Activated naive CD4-positive, alpha-beta T cell treated with anti-CD3 and anti-CD28 coated beads for 36 hours (primary cell): Measurements from ENCODE around the gene ABCB11. TPM values are rescaled to one million over a fixed set of nuclear protein-coding genes. Genes with fewer than 3 reads are reported as not detected.
A peak's percentile ranks its signal among the peaks of the same experiment; 100 is the strongest.

ENCODE experiments used
- CTCF ChIA-PET: fragments of 350-600 bp; sonication (Branson Sonifier 250); formaldehyde crosslinking; loops from one replicate; lab custom pipeline; 2021; ENCODE audit warnings: antibody characterized with exemption; lab: Charles Lee
- DNase-seq: peaks from one replicate; pipeline ENCODE4 v3.0.0-alpha.2; 2020
- H3K27ac Mint-ChIP-seq: one replicate; pipeline ENCODE4 v1.8.0; 2021; ENCODE audit warnings: mild to moderate bottlenecking, mixed read lengths
- H3K27me3 Mint-ChIP-seq: one replicate; pipeline ENCODE4 v1.8.0; 2021; ENCODE audit warnings: low read depth, mixed read lengths
- H3K36me3 Mint-ChIP-seq: one replicate; pipeline ENCODE4 v1.8.0; 2021; ENCODE audit warnings: low read depth, mixed read lengths
- H3K4me1 Mint-ChIP-seq: one replicate; pipeline ENCODE4 v1.8.0; 2021; ENCODE audit warnings: low read depth, mixed read lengths
- H3K4me3 Mint-ChIP-seq: one replicate; pipeline ENCODE4 v1.8.0; 2021; ENCODE audit warnings: mild to moderate bottlenecking, moderate library complexity, mixed read lengths
- H3K9me3 Mint-ChIP-seq: one replicate; pipeline ENCODE4 v1.8.0; 2021; ENCODE audit warnings: mixed read lengths
- intact Hi-C: fragments of 100-400 bp; cut with micrococcal nuclease; formaldehyde crosslinking; loops from one replicate; pipeline ENCODE4 v1.15.1; 2023
- total RNA-seq, 2 experiments: library from RNA; stranded (reverse); gene quantifications; one replicate each; pipeline ENCODE4 v1.2.3, GENCODE V29; 2021

The ABCB11 gene
- total RNA-seq = not detected

- Mint-ChIP-seq H3K9me3 (peaks cover 10% of the 10 kb centered on the region), H3K4me3 (no peak within 1 kb of the TSS), H3K36me3 (no peaks in the 10 kb centered on the region), H3K4me1 (no peaks in the 10 kb centered on the region), H3K27ac (no peak within 1 kb of the TSS), H3K27me3 (no peaks in the 10 kb centered on the region)
- CTCF ChIA-PET = no interaction called here
- intact Hi-C loops = no loop called here
- DNase-seq = no peak
Measured at GRCh38 chr2:169031202-169031601, at the start of gene ABCB11. Gene ABCB11 (minus strand): TSS chr2:169031324. CDS start chr2:169018125, 13,199 bp downstream.

GRCh38 chr2:169080250-169081069 lies 49.3 kb upstream of the ABCB11 start:
- intact Hi-C loops = no loop called here

GRCh38 chr2:169077674-169078240 lies 46.6 kb upstream of the ABCB11 start:
- intact Hi-C loops = no loop called here
- no peak overlapping the region for H3K27ac Mint-ChIP-seq
- no peak for DNase-seq
- H3K9me3 Mint-ChIP-seq = no peaks in the 10 kb centered on the region
- H3K27me3 Mint-ChIP-seq = no peaks in the 10 kb centered on the region
- H3K4me1 Mint-ChIP-seq = peaks cover 14% of the 10 kb centered on the region
- no peak overlapping the region for H3K4me3 Mint-ChIP-seq
- no peaks in the 10 kb centered on the region for H3K36me3 Mint-ChIP-seq
- CTCF ChIA-PET = no interaction called here

More at GRCh38 chr2:169080250-169081069, 49.3 kb upstream of the ABCB11 start:
- H3K27me3 Mint-ChIP-seq = no peaks in the 10 kb centered on the region
- CTCF ChIA-PET = no interaction called here
- peaks cover 5% of the 10 kb centered on the region for H3K4me1 Mint-ChIP-seq
- no peak overlapping the region for H3K4me3 Mint-ChIP-seq
- H3K9me3 Mint-ChIP-seq = no peaks in the 10 kb centered on the region
- no peak for DNase-seq
- no peak overlapping the region for H3K27ac Mint-ChIP-seq
- no peaks in the 10 kb centered on the region for H3K36me3 Mint-ChIP-seq

- H3K36me3 Mint-ChIP-seq = peaks cover 2% of the 10 kb centered on the region
- peaks cover 35% of the 10 kb centered on the region for H3K4me1 Mint-ChIP-seq
- CTCF ChIA-PET = no interaction called here
- intact Hi-C loops = loop anchor here (1.0 to 5.0 kb wide), 5 partner anchors 9 to 862 kb away; no protein-coding TSS in a partner anchor
- no peak for DNase-seq
- H3K9me3 Mint-ChIP-seq = no peaks in the 10 kb centered on the region
- peak overlapping the region; percentile 10 for H3K4me3 Mint-ChIP-seq
- peak overlapping the region; percentile 81 for H3K27ac Mint-ChIP-seq
- peaks cover 2% of the 10 kb centered on the region for H3K27me3 Mint-ChIP-seq
Measured at GRCh38 chr2:169073963-169074751, 43.0 kb upstream of the ABCB11 start.

GRCh38 chr2:169073211-169073962 lies 42.3 kb upstream of the ABCB11 start:
- Mint-ChIP-seq H3K27ac (peak overlapping the region; percentile 81), H3K36me3 (peaks cover 2% of the 10 kb centered on the region), H3K4me3 (no peak overlapping the region), H3K4me1 (peaks cover 41% of the 10 kb centered on the region), H3K27me3 (peaks cover 2% of the 10 kb centered on the region), H3K9me3 (no peaks in the 10 kb centered on the region)
- DNase-seq = no peak
- CTCF ChIA-PET = no interaction called here
- intact Hi-C loops = loop anchor here (2.0 to 5.0 kb wide), 3 partner anchors 21 to 861 kb away; no protein-coding TSS in a partner anchor

GRCh38 chr2:169072163-169072925 lies 41.2 kb upstream of the ABCB11 start:
- Mint-ChIP-seq H3K27me3 (peaks cover 2% of the 10 kb centered on the region), H3K4me3 (no peak overlapping the region), H3K36me3 (peaks cover 2% of the 10 kb centered on the region), H3K4me1 (peaks cover 41% of the 10 kb centered on the region), H3K9me3 (no peaks in the 10 kb centered on the region), H3K27ac (peak overlapping the region; percentile 62)
- no peak for DNase-seq
- CTCF ChIA-PET = no interaction called here
- intact Hi-C loops = loop anchor here (2.0 to 5.0 kb wide), 3 partner anchors 22 to 860 kb away; no protein-coding TSS in a partner anchor

GRCh38 chr2:169071455-169071854 lies 40.3 kb upstream of the ABCB11 start:
- no peak overlapping the region for H3K27ac Mint-ChIP-seq
- H3K4me1 Mint-ChIP-seq = peaks cover 41% of the 10 kb centered on the region
- no peaks in the 10 kb centered on the region for H3K9me3 Mint-ChIP-seq
- no peak for DNase-seq
- intact Hi-C loops = loop anchor here (5.0 kb wide), 2 partner anchors 579 to 859 kb away; no protein-coding TSS in a partner anchor
- peaks cover 2% of the 10 kb centered on the region for H3K36me3 Mint-ChIP-seq
- CTCF ChIA-PET = no interaction called here
- H3K4me3 Mint-ChIP-seq = peak overlapping the region; percentile 32
- peaks cover 2% of the 10 kb centered on the region for H3K27me3 Mint-ChIP-seq

GRCh38 chr2:169069833-169070232 lies 38.7 kb upstream of the ABCB11 start:
- H3K27ac Mint-ChIP-seq = no peak overlapping the region
- H3K27me3 Mint-ChIP-seq = peaks cover 2% of the 10 kb centered on the region
- peaks cover 39% of the 10 kb centered on the region for H3K4me1 Mint-ChIP-seq
- intact Hi-C loops = loop anchor here (1.0 to 5.0 kb wide), 5 partner anchors 32 to 858 kb away; no protein-coding TSS in a partner anchor
- H3K4me3 Mint-ChIP-seq = peak overlapping the region; percentile 37
- H3K9me3 Mint-ChIP-seq = no peaks in the 10 kb centered on the region
- no peak for DNase-seq
- H3K36me3 Mint-ChIP-seq = peaks cover 2% of the 10 kb centered on the region
- CTCF ChIA-PET = no interaction called here

- H3K9me3 Mint-ChIP-seq = no peaks in the 10 kb centered on the region
- H3K4me1 Mint-ChIP-seq = peaks cover 39% of the 10 kb centered on the region
- H3K27me3 Mint-ChIP-seq = peaks cover 2% of the 10 kb centered on the region
- peak; percentile 63 for DNase-seq
- intact Hi-C loops = loop anchor here (1.0 to 2.0 kb wide), 3 partner anchors 31 to 63 kb away; no protein-coding TSS in a partner anchor
- H3K4me3 Mint-ChIP-seq = peak within 1 kb of the TSS; percentile 37
- no peak within 1 kb of the TSS for H3K27ac Mint-ChIP-seq
- CTCF ChIA-PET = interaction anchor here (1.1 kb wide), 1 partner anchor 40 kb away, joined by 4 read pairs; no protein-coding TSS in a partner anchor
- peaks cover 2% of the 10 kb centered on the region for H3K36me3 Mint-ChIP-seq
Measured at GRCh38 chr2:169069341-169069740, 38.2 kb upstream of the ABCB11 start, which contains the start of gene DHRS9. Gene DHRS9 (plus strand): TSS chr2:169069563. CDS start chr2:169081582, 12,019 bp downstream.

- peaks cover 2% of the 10 kb centered on the region for H3K27me3 Mint-ChIP-seq
- no peaks in the 10 kb centered on the region for H3K9me3 Mint-ChIP-seq
- H3K36me3 Mint-ChIP-seq = no peaks in the 10 kb centered on the region
- H3K4me3 Mint-ChIP-seq = no peak overlapping the region
- H3K4me1 Mint-ChIP-seq = peaks cover 18% of the 10 kb centered on the region
- CTCF ChIA-PET = no interaction called here
- no peak overlapping the region for H3K27ac Mint-ChIP-seq
- DNase-seq = no peak
- intact Hi-C loops = no loop called here
Measured at GRCh38 chr2:169066897-169067296, 35.8 kb upstream of the ABCB11 start.
